Medulla oblongata (tissue), 1 donor: ENCODE results near the gene ARHGAP24.
"Not testable (repeated sequence)": the region's sequence is repeated elsewhere in the genome, so short reads cannot be mapped to it uniquely, and the experiment has no call there.

ENCODE experiments used
- DNase-seq: peaks from one replicate; pipeline ENCODE4 v3.0.0-alpha.2; 2015; ENCODE audit errors: extremely low spot score

ARHGAP24 gene

GRCh38 chr4:85861064-85861765 is 386.3 kb downstream of the ARHGAP24 start:
- no peak for DNase-seq

GRCh38 chr4:85862896-85863295 is 387.9 kb downstream of the ARHGAP24 start:
- no peak for DNase-seq

- no peak for DNase-seq
Observed at GRCh38 chr4:85864259-85865205, 389.6 kb downstream of the ARHGAP24 start.

- DNase-seq: no peak
Observed at GRCh38 chr4:85865256-85865655, 390.3 kb downstream of the ARHGAP24 start.

GRCh38 chr4:85866508-85866907 is 391.6 kb downstream of the ARHGAP24 start:
- DNase-seq: no peak

- no peak for DNase-seq
Observed at GRCh38 chr4:85867271-85867670, 392.3 kb downstream of the ARHGAP24 start.

- DNase-seq: no peak
Observed at GRCh38 chr4:85869181-85869580, 394.2 kb downstream of the ARHGAP24 start.

GRCh38 chr4:85870298-85871083 is 395.5 kb downstream of the ARHGAP24 start:
- DNase-seq: no peak

- no peak for DNase-seq
Observed at GRCh38 chr4:85873566-85873965, 398.6 kb downstream of the ARHGAP24 start.

- DNase-seq: no peak
Observed at GRCh38 chr4:85879518-85879917, 404.6 kb downstream of the ARHGAP24 start.

GRCh38 chr4:85883180-85883579 is 408.2 kb downstream of the ARHGAP24 start:
- no peak for DNase-seq

GRCh38 chr4:85884251-85884650 is 409.3 kb downstream of the ARHGAP24 start:
- DNase-seq: no peak

GRCh38 chr4:85886665-85887064 is 411.7 kb downstream of the ARHGAP24 start:
- DNase-seq: no peak

- no peak for DNase-seq
Observed at GRCh38 chr4:85889314-85889713, 414.4 kb downstream of the ARHGAP24 start.

- DNase-seq: no peak
Observed at GRCh38 chr4:85895755-85896154, 420.8 kb downstream of the ARHGAP24 start.

- DNase-seq: no peak
Observed at GRCh38 chr4:85898231-85898630, 423.3 kb downstream of the ARHGAP24 start.

GRCh38 chr4:85901500-85901899 is 426.6 kb downstream of the ARHGAP24 start:
- no peak for DNase-seq

GRCh38 chr4:85902647-85903046 is 427.7 kb downstream of the ARHGAP24 start:
- not testable (repeated sequence) for DNase-seq

GRCh38 chr4:85905761-85906160 is 430.8 kb downstream of the ARHGAP24 start:
- DNase-seq: no peak

GRCh38 chr4:85907001-85907400 is 432.1 kb downstream of the ARHGAP24 start:
- no peak for DNase-seq

- DNase-seq: no peak
Observed at GRCh38 chr4:85909851-85910250, 434.9 kb downstream of the ARHGAP24 start.

GRCh38 chr4:85910985-85911384 is 436.0 kb downstream of the ARHGAP24 start:
- DNase-seq: no peak
